Epithelial cell of proximal tubule (primary cell): Measurements from ENCODE around the gene GPR62. TPM values are rescaled to one million over a fixed set of nuclear protein-coding genes. Genes with fewer than 3 reads are reported as not detected.

Source experiments
- DNase-seq: peaks from one replicate; pipeline ENCODE4 v3.0.0-alpha.2; 2011; ENCODE audit warnings: low read depth
- H3K4me3 ChIP-seq: 2 replicates; pipeline ENCODE4 v1.5.1; 2011; ENCODE audit warnings: low read depth, mild to moderate bottlenecking, low read length
- CTCF ChIP-seq: conservative IDR thresholded peaks from 2 replicates; pipeline ENCODE4 v1.5.1; 2012; ENCODE audit warnings: low read depth, mild to moderate bottlenecking, low read length
- total RNA-seq: library from RNA; depleted of rRNA; stranded (reverse); fragments of >200 nt; gene quantifications from 2 replicates; pipeline ENCODE4 v1.2.3, GENCODE V29; 2015

The GPR62 gene
- total RNA-seq, 1 donor from 2014 or later = not detected

- DNase-seq = no peak
- TF ChIP-seq CTCF = no peak
- H3K4me3 ChIP-seq = peak overlapping the region; percentile 75
These were observed 13.1 kb downstream of the GPR62 start for GRCh38 chr3:51968170-51968775.

DNA sequence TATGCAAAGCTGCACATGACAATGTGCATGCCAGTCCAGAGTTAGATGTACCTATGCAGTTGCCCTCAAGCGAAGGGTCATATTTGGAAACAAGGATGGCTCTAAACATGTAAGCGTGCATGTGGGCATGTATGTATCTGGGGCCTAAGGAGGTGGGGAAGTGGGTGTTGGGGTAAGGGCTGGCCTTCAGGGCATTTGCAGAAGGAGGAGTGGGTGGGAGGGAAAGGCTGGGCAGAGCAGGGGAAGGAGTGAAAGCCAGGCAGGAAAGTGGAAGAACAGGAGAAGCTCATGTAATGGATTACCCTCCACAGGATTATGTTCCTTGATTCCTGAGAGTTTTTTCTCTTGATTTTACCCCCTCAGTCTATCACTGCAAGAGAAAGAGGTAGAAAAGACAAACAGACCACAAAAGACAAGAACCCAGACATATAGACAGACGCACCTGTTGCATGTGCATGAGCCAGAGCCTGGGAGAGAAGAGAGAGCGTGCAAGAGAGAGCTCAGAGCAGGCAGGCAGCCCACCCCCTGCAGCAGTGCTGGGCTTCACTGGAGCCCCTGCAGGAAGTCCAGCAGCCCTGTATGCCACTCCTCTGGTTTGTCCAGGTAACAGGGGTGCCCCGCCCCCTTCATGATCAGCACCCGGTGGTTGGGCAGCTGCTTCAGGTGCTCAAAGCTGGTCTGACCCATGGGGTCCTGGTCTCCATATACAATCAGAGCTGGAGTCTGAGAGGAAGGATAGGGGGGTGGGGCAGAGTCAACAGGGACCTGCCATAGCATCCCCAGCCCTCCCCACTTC, 13.9 kb downstream of the GPR62 start:
- TF ChIP-seq CTCF = no peak
- DNase-seq = no peak
- H3K4me3 ChIP-seq = no peak overlapping the region

DNA sequence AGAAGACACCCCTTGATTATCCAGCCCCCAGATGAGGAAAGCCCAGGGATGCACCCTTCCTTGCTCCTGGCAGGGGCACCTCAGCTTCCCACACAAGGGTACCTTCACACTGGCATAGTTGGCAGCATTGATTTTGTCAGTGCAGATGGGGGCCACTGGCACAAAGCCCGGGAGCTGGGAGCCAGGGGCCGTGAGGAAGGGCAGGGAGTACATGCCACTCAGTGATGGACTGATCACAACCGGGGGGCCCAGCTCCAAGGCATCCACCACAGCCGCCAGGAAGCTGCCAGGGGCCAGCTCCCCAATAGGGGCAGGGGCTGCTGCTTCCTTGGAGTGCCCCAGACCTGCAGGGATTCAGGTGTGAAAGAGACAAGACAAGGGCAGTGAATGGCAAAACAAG, 14.7 kb downstream of the GPR62 start:
- H3K4me3 ChIP-seq = no peak overlapping the region
- no peak for TF ChIP-seq CTCF
- DNase-seq = no peak

GRCh38 chr3:51970606-51971300, 15.6 kb downstream of the GPR62 start:
- no peak for TF ChIP-seq CTCF
- H3K4me3 ChIP-seq = no peak overlapping the region
- DNase-seq = no peak

GRCh38 chr3:51971350-51971749, 16.2 kb downstream of the GPR62 start:
- no peak for DNase-seq
- H3K4me3 ChIP-seq = no peak overlapping the region
- TF ChIP-seq CTCF = no peak

DNA sequence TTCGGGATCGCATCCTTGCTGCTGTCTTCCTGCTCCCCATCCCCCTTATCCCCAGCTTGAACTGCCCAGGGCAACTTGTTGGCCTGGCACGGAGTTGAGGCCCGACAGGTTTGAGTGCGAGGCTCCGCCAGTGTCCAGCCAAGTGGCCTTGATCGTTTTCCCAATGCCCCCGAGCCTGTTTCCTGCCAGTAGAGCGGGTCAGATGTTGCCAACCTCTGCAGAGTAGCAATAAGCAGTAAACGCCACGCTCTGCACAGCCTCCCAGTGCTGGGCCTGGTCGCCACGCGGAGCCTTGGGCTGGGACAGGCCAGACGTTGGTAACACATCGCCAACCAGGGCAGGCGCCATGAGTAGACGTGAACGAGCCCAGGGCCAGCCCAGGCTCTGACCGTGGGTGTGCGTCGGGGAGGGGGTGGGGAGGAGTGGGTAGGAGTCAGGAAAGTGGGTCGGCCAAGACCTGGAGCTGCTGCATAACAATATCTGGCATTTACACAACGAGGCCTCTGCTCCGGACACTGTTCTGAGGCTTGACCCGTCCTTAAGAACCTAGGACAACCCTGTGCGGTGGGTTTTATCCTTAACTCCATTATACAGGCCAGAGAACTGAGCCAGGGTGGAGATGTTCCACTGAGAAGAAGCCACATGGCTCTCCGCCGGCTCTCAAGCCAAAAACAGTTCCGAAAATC, 19.2 kb downstream of the GPR62 start:
- TF ChIP-seq CTCF = no peak
- DNase-seq = no peak
- H3K4me3 ChIP-seq = peak overlapping the region; percentile 84
